Measurements from ENCODE around the gene TREM1.

The TREM1 gene

GRCh38 chr6:41258196-41258493 lies 28.3 kb downstream of the TREM1 start:
- TF ChIP-seq, protein P1, sequence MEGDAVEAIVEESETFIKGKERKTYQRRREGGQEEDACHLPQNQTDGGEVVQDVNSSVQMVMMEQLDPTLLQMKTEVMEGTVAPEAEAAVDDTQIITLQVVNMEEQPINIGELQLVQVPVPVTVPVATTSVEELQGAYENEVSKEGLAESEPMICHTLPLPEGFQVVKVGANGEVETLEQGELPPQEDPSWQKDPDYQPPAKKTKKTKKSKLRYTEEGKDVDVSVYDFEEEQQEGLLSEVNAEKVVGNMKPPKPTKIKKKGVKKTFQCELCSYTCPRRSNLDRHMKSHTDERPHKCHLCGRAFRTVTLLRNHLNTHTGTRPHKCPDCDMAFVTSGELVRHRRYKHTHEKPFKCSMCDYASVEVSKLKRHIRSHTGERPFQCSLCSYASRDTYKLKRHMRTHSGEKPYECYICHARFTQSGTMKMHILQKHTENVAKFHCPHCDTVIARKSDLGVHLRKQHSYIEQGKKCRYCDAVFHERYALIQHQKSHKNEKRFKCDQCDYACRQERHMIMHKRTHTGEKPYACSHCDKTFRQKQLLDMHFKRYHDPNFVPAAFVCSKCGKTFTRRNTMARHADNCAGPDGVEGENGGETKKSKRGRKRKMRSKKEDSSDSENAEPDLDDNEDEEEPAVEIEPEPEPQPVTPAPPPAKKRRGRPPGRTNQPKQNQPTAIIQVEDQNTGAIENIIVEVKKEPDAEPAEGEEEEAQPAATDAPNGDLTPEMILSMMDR (IDR thresholded peaks at IDR 0.05) = no peak
- TF ChIP-seq ZFX (IDR thresholded peaks at IDR 0.05; ENCODE audit: borderline replicate concordance) = no peak
- H3K27ac ChIP-seq = no peak overlapping the region

DNA sequence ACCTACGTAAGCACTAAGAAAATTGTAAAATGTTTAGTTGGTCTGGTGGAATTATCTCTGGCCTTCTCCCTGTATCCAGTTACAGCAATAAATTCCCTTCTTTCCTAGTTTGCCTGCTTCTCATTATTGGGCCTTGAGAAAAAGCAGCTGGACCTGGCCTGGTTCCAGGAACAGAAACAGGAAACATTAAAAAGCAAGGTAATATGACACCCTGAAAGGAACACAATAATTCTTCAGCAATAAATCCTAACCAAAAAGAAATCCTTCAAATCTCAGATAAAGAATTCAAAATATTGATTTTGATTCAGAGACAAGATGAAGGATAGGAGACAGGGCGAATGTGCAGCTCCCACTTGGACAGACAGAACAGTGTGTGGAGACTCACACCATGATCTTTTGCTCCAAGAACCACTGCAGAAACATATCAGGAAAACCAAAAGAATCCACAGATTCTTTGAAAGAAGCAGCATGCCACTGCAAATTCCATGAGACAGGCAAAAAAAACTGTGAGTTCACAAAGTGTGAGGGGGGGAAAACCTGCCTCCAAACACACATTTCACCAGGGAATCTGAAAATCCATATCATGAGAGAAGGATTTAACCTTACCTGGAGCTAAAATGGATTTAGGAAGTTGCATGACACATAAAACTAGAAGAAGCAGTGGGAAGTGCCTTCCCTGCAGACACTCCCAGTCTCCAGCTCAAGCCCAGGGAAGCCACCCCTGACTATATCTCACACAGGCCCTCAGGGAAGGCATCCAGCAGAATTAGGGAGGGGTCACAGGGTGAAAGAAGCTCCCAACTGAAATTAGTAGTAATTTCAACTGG lies 28.9 kb downstream of the TREM1 start:
- TF ChIP-seq ZFX (IDR thresholded peaks at IDR 0.05; ENCODE audit: borderline replicate concordance) = no peak
- TF ChIP-seq, protein P1 (IDR thresholded peaks at IDR 0.05) = no peak
- H3K27ac ChIP-seq = no peak overlapping the region

GRCh38 chr6:41256383-41256782 lies 30.1 kb downstream of the TREM1 start:
- TF ChIP-seq, protein P1 (IDR thresholded peaks at IDR 0.05) = no peak
- H3K27ac ChIP-seq = no peak overlapping the region

GRCh38 chr6:41255638-41256246 lies 30.7 kb downstream of the TREM1 start:
- TF ChIP-seq, protein P1 (IDR thresholded peaks at IDR 0.05) = no peak
- no peak for TF ChIP-seq ZFX (IDR thresholded peaks at IDR 0.05; ENCODE audit: borderline replicate concordance)
- no peak overlapping the region for H3K27ac ChIP-seq

DNA sequence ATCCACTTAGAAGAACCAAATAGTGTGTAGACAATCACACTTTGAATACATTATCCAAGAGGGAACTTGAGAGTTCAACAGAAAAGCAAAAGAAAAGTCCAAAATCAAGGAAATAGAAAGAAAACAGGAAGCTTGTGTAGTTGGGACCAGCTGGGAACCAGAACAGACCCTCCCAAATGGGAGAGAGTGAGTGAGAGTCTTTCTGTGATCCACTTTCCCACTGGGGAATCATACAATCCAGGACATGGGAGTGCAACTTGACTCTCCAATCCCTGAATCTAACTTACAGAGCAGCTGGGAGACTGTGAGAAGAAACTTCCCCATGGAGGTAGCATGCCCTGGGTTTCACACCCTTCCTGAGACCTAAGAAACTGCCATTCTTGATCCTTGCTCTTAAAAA lies 31.4 kb downstream of the TREM1 start:
- TF ChIP-seq, protein P1 (IDR thresholded peaks at IDR 0.05) = no peak
- no peak for TF ChIP-seq ZFX (IDR thresholded peaks at IDR 0.05; ENCODE audit: borderline replicate concordance)
- no peak overlapping the region for H3K27ac ChIP-seq

DNA sequence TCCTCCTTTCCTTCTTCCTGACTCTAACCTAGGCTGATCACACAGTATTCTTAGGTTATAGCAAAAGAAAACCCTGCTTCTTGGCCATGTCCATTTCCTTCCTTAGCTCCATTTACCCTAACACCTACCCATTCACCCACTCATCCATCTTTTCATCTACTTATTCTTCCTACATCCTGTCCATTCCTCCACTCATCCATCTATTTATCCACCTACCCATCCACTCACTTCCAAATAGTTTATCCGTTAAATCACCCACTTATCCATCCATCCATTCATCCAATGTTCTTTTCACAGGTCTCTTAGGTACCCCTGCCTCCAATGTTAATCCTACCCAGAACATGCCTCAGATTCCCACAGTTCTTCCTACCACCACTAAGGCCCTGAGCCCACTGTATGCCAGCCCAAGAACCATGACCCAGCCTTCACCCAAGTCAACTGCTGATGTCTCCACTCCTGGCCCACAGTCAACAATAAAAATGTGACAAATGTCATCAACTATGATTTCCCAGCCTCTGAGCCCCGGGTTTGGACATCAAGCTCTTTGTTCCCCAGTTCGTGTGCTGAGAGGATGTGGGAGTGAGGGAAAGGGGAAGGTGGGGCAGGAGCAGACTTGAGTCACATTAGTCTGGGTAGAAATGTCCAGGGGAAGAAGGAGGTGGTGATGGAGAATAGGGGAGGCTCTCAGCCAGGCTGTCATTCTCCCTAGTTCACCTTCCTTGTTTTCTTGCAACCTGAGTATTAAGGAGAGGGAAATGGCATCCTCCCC lies 33.9 kb downstream of the TREM1 start:
- no peak overlapping the region for H3K27ac ChIP-seq
- TF ChIP-seq, protein P1 (IDR thresholded peaks at IDR 0.05) = no peak
- no peak for TF ChIP-seq ZFX (IDR thresholded peaks at IDR 0.05; ENCODE audit: borderline replicate concordance)

All from 22Rv1 (cell line).